GM18517 (cell line): ENCODE results near the gene AGO4.
A peak's percentile ranks its signal among the peaks of the same experiment; 100 is the strongest.
"Not testable (repeated sequence)": the region's sequence is repeated elsewhere in the genome, so short reads cannot be mapped to it uniquely, and the experiment has no call there.

Experiments
- ATAC-seq: cut with Tn5 transposase; IDR thresholded peaks from one replicate; pipeline ENCODE4 v1.9.1; 2021; ENCODE audit warnings: mild to moderate bottlenecking, moderate library complexity; ENCODE audit not compliant: unreplicated experiment

Gene AGO4

DNA sequence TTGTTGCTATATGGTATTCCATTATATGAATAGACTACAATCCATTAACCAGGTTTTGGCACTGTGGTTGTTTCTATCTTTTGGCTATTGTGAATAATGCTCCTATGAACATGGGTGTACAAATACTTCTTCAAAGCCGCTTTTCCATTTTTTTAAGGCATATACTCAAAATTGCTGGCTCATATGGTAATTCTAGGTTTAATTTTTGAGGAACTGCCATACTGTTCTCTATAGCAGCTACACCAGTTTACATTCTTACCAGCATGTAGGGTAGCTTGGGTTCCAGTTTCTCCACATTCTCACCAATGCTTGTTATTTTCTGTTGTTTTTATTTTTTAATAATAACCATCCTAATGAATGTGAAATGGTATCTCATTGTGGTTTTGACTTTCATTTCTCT, 55.3 kb downstream of the AGO4 start:
- no peak for ATAC-seq

- ATAC-seq: no peak
Measured at GRCh38 chr1:35863881-35864625, 56.2 kb downstream of the AGO4 start.

- ATAC-seq: no peak
Measured at GRCh38 chr1:35864813-35865212, 57.0 kb downstream of the AGO4 start.

GRCh38 chr1:35866991-35867390, 59.2 kb downstream of the AGO4 start:
- no peak for ATAC-seq

- not testable (repeated sequence) for ATAC-seq
Measured at GRCh38 chr1:35869245-35869950, 61.6 kb downstream of the AGO4 start.

DNA sequence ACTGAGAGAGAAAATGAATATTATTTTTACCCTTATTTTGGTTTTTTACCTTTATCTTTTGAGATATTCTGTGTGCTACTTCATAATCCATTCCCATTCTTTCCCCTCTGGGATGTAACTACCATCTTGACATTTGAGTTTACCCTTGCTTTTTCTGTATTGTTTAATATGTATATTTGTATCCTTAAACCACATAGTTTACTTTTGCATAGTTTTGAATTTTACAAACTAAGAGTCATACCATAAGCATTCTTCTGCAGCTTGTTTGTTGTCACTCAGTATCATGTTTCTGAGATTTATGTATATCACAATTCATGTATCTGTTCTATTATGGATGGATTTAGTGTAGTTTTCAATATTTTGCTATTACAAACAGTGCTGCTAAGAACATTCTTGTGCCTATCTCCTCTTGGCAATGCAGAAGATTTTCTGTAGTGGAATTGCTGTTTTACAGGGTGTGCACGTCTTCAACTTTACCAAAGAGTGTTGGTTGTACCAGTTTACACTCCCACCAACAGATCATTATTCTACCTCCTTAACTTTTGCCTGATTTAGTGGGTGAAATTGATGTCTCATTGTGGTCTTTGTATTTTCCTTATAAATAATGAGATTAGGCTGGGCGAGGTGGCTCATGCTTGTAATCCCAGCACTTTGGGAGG, 63.0 kb downstream of the AGO4 start:
- ATAC-seq: no peak

GRCh38 chr1:35873243-35873750, 65.5 kb downstream of the AGO4 start:
- no peak for ATAC-seq

DNA sequence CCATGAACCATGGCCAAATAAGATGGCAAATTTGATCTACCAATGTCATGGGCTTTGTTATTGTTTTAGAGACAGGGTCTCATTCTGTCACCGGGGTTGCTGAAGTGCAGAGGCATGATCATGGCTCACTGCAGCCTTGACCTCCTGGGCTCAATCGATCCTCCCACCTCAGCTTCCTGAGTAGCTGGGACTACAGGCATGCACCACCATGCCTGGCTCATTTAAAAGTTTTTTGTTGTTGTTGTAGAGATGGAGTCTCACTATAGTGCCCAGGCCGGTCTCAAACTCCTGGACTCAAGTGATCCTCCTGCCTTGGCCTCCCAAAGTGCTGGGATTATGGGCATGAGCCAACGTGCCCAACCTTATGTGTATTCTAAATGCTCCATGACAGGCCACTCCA, 66.3 kb downstream of the AGO4 start:
- ATAC-seq: not testable (repeated sequence)

DNA sequence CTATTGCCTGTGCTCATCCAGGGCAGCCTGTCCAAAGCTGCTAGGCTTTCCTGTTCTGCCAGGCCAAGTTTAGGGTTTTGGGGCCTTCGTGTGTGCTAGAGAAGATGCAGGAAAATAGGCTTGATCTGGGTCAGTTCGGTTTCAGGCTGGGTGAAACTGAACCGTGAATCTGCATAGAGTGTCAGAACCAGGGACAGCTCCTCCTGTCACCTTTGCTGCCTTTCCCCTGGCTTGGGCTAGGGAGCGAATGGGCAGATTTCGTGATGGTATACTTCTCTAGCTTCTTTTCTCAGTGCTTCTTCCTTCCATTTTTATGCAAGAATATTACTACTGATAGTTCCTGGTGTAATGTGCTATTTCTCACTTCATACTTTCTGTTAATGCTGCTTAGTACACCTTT, 69.2 kb downstream of the AGO4 start:
- ATAC-seq: no peak

DNA sequence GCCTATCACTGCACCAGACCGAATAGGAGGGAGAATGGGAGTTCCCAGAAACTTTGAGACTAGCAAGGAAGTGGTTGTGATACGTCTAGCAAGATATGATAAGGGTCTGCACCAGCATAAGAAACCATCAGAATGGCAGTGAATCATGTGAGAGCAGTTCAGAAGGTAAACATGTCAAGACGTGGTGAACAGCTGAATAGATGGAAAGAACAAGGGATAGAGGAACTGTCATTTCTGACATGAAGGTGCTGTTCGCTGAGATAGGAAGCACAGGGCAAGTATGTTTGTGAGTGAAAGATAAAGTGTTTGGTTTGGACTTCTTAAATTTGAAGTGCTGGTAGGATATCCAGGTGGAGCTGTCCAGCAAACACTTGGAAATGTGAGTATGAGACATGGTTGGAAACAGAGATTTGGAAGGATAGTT, 74.0 kb downstream of the AGO4 start:
- no peak for ATAC-seq

DNA sequence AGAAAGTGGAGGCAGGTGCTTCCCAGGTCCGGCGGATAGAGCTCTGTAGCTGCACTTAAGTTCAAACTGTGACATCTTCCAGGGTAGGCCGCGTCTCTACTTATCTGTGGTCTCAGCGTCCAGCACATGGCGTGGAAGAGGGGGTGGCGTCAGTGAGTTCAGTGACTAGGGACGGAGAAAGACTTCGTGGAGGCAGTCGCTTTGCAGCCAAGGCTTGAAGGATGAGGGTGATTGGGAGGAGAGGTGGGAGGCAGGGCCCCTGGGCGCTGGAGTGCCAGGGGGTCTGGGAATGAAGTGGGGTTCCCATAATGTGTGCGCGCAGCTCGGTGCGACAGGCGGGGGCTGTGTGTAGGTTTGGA, 74.7 kb downstream of the AGO4 start:
- ATAC-seq: no peak

- ATAC-seq: peak; percentile 82
Measured at GRCh38 chr1:35882945-35883634, 75.3 kb downstream of the AGO4 start, which contains the start of gene AGO1. Gene AGO1 (plus strand): TSS chr1:35883209. CDS start chr1:35883422, 213 bp downstream.

DNA sequence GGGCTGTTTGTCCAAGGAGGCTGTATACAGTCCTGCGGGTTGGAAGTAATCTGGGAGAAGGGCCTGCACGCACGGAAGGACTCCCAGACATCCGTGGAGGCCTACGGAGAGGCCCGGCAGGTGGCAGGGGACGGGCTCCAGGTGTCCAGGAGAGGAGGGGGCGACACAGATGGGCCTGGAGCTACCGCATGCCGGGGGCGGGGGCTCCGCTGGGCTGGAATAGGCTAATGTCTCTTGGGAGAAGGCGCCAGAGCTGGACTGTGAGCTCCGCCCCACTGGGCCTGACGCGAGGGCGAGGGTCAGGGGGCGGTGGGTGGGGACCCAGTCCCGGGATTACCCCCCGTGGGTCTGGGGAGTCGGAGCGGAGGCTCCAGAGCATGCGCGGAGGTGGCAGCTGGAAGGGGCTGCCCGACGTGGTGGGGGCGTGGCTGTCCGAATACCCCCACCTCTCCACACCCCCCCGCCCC, 75.9 kb downstream of the AGO4 start:
- ATAC-seq: peak; percentile 8

- ATAC-seq: no peak
Measured at GRCh38 chr1:35884934-35885333, 77.1 kb downstream of the AGO4 start.

DNA sequence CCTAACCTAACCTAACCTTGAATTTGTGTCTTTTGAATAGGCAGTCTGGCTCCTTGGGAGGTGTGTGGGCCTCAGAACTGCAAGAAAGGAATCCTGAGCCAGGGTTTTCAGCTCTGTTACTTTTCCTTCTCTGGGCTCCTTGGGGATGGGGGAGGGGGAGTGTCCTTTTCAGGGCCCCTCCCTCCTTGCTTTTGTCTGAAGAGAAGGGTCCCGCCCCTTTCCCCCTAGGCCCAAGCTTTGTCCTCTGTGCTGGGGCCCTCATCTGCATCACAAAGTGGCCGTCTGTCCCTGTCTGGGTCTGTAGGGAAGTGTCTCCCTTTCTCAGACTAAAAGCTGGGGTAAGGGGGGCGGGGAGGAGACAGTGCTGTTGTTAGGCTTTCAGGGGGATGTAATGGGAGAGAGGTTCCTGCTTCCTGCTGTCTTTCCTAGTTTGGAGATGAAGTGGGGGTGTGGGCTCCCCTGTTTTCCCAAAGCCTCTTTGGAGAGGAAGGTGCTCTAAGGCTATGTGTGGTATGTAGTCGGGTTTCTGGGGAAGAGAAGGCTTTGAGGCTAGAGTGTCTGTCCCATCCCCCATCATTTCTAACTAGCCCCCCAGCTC, 78.2 kb downstream of the AGO4 start:
- no peak for ATAC-seq

- no peak for ATAC-seq
Measured at GRCh38 chr1:35886577-35887431, 79.0 kb downstream of the AGO4 start.

DNA sequence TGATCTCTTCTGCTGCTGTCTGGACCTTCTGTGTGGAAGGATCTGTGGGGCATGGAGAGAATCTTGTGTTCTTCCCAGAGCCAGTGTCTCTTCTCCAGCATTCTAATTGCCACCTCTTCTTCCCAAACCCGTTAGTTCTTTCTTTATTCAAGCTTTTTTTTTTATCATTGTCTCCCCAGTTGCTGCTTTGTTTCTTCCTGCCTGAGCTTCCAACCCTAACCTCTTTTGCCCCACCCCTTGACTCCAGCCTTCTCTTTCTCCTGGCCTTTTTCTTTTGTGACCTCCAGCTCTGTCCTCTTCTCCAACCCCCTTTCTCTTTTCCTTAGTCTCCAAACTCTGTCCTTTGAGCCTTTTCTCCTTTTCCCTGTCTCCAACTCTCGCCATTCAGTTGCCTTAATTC, 79.7 kb downstream of the AGO4 start:
- no peak for ATAC-seq

GRCh38 chr1:35888255-35888654, 80.4 kb downstream of the AGO4 start:
- ATAC-seq: no peak

DNA sequence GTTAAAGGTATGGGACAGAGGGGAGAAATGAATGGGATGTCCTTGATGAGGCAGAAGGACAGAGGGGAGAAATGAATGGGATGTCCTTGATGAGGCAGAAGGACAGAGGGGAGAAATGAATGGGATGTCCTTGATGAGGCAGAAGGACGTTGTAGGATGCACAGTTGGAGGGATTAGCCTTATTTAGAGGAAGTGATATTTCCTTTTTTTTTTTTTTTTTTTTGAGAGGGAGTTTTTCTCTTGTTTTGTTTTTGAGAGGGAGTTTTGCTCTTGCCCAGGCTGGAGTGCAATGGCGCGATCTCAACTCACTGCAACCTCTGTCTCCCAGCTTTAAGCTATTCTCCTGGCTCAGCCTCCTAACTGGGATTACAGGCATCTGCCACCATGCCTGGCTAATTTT, 81.2 kb downstream of the AGO4 start:
- ATAC-seq: not testable (repeated sequence)
